IPS DF 6.9 (cell line): ENCODE results near the gene CDCA5.
"Not testable (repeated sequence)": the region's sequence is repeated elsewhere in the genome, so short reads cannot be mapped to it uniquely, and the experiment has no call there.

Experiments used
- DNase-seq: peaks from one replicate; pipeline ENCODE4 v3.0.0-alpha.2; 2013; ENCODE audit warnings: low read depth, low spot score
- H3K27ac ChIP-seq: one replicate; pipeline ENCODE4 v1.5.1; 2013; ENCODE audit warnings: low read length, control low read depth
- H3K27me3 ChIP-seq: 2 replicates; pipeline ENCODE4 v1.6.1; 2013; ENCODE audit warnings: mild to moderate bottlenecking, low read length; ENCODE audit not compliant: control insufficient read depth, insufficient read depth
- H3K36me3 ChIP-seq: 2 replicates; pipeline ENCODE4 v1.6.1; 2013; ENCODE audit warnings: low read length; ENCODE audit not compliant: control insufficient read depth, insufficient read depth
- H3K4me1 ChIP-seq: 2 replicates; pipeline ENCODE4 v1.6.1; 2013; ENCODE audit warnings: low read length; ENCODE audit not compliant: control insufficient read depth, insufficient read depth
- H3K4me3 ChIP-seq: 2 replicates; pipeline ENCODE4 v1.5.1; 2013; ENCODE audit warnings: mild to moderate bottlenecking, low read length
- H3K9me3 ChIP-seq: 2 replicates; pipeline ENCODE4 v1.6.1; 2013; ENCODE audit warnings: low read length, inconsistent platforms; ENCODE audit not compliant: control insufficient read depth, insufficient read depth
- WGBS: extraction: QIAGEN DNeasy Blood & Tissue Kit; methylation state at CpG from one replicate; pipeline ENCODE4 v1.1.7; 2013; ENCODE audit warnings: mixed read lengths, missing lambda C conversion rate; ENCODE audit not compliant: insufficient read length, insufficient coverage; 5-methylcytosine and 5-hydroxymethylcytosine counted together

CDCA5 gene

DNA sequence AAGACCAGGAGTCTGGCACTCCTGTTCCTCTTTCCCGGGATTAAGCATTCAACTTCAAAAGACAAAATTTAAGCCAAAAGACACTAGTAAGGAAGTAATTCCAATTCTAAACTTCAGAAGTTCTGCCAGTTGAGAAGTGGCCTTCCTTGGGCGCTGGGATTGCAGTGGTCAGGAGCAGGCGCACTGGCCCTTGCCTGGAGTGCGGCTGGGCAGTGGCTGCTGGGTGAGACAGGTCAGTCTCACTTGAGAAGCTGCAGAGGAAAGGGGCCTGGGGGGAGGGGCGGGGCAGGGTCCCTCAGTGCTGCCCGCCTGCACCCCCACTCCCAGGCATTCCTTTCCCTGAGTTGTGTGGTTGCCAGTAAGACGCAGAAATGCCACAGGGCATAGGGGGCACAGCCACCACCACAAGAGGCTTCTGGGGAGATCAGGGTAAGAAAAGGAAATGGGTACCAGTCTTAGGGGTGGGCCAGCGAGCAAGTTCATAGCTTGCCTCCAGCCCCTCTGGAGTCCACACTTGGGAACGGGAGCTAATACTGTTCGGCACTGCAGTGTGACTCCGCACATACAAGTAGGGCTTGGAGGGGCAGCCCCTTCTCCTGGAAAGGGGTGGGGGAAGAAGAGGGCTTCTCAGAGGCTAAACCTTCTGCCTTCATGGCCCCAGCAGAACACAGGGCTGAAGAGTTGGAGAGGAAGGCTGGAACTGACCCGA, 43.8 kb upstream of the CDCA5 start:
- no peak for DNase-seq
- no peaks in the 10 kb centered on the region for H3K4me1 ChIP-seq
- no peaks in the 10 kb centered on the region for H3K9me3 ChIP-seq
- no CpG with 5 or more reads among the region's 12 CpGs for WGBS
- H3K27ac ChIP-seq: no peak overlapping the region
- no peaks in the 10 kb centered on the region for H3K27me3 ChIP-seq
- H3K4me3 ChIP-seq: no peak overlapping the region
- H3K36me3 ChIP-seq: peaks cover 49% of the 10 kb centered on the region

DNA sequence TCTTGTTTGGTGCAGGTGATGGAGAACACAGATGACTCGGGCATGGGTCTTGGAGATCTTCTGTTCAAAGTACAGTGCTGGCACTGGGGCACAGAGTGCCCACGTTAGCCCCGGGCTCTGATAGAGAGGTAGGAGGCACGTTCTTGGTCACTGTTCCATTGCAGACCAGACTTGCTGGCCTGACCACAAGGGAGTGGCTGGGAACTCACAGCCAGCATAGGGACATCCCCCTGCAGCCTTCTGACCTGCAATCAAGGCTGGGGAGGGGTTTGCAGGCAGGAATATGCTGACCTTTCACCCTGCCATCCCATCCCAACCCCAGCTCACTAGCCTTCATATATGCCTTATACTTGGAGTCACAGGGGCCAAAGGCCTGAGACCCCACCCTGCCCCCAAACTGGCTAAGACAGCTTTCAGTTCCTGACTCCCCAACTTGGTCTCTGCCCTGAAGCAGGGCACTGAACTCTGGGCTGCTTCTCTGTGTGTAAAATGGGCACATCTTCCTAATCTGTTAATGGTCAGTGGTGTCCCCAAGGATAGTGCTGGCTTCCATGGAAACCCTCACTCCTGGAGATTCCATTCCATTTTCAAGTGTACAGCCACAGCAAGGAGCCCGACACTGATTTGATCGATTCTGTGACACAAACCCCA, 42.9 kb upstream of the CDCA5 start:
- H3K27ac ChIP-seq: no peak overlapping the region
- no CpG with 5 or more reads among the region's 6 CpGs for WGBS
- H3K36me3 ChIP-seq: peaks cover 46% of the 10 kb centered on the region

DNA sequence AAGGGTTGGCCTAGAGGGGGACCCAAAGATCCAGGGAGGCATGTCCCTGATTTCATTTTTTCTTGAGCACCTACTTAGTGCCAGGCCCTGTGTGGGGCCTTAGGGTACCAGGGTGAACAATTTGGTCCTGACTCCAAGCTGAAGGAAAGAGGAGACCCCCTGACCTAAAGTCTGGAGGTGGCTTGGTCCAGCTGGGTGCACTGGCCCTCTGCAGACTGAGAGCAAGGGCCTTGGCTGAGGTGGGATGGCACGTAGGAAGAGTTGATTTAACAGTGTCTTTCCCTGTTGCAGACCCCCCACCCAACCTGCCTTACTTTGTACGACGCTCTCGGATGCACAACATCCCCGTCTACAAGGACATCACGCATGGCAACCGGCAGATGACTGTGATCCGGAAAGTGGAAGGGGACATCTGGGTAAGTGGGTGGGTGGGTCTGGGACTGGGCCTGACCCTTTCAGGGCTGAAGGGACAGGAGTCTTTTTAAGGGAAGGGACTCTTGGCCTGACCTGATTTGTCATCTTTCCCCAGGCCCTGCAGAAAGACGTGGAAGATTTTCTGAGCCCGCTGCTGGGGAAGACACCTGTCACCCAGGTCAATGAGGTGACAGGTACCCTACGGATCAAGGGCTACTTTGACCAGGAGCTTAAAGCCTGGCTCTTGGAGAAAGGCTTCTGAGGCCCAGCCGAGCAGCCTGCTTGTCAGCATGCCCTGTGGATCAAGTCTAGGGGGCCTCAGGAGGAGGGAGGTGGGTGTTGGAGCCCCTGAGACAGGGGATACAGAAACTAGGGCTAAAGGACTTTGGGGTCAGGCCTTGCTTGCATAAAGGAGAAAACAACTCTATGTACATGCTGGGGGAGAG, 41.6 kb upstream of the CDCA5 start:
- no peaks in the 10 kb centered on the region for H3K4me1 ChIP-seq
- H3K27me3 ChIP-seq: no peaks in the 10 kb centered on the region
- no peaks in the 10 kb centered on the region for H3K9me3 ChIP-seq
- DNase-seq: no peak
- H3K4me3 ChIP-seq: no peak overlapping the region
- WGBS: no CpG with 5 or more reads among the region's 12 CpGs
- H3K36me3 ChIP-seq: peaks cover 39% of the 10 kb centered on the region
- H3K27ac ChIP-seq: no peak overlapping the region

More for the DNA sequence above, 42.9 kb upstream of the CDCA5 start:
- H3K4me3 ChIP-seq: no peak overlapping the region
- no peaks in the 10 kb centered on the region for H3K27me3 ChIP-seq
- no peak for DNase-seq
- H3K4me1 ChIP-seq: no peaks in the 10 kb centered on the region
- no peaks in the 10 kb centered on the region for H3K9me3 ChIP-seq

DNA sequence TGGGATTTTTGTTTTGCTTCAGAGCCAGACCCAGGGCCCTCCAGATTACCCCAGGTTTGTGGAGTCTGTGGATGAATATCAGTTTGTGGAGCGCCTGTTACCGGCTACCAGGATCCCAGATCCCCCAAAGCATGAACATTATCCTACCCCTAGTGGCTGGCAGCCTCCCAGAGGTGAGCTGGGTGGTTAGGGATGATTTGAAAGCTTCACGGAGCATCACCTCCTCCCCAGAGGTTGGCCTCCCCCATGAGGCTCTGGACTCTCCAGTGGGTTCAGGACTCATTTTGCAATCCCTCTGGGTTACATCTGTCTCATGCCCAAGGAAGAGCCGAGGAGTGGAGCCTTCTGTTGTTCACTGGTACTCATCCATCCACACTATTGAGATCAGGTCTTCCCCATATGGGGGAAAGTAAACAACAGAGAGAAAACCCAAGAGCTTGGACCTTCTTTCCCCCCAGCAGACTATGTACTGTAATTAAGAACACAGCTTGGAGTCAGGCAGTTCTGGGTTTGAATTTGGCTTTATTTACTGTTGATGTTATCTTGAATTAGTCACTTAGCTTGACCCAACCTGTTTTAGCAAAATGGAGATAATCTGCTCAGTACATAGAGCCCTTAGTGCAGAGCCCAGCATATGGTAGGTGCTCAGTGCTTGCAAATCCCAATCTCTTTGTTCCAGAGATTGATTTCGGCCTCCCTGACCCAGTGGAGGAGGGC, 40.8 kb upstream of the CDCA5 start:
- H3K4me3 ChIP-seq: no peak overlapping the region
- no peak for DNase-seq
- no CpG with 5 or more reads among the region's 5 CpGs for WGBS
- no peaks in the 10 kb centered on the region for H3K4me1 ChIP-seq
- H3K27me3 ChIP-seq: no peaks in the 10 kb centered on the region
- no peaks in the 10 kb centered on the region for H3K9me3 ChIP-seq
- H3K27ac ChIP-seq: no peak overlapping the region
- peaks cover 41% of the 10 kb centered on the region for H3K36me3 ChIP-seq

DNA sequence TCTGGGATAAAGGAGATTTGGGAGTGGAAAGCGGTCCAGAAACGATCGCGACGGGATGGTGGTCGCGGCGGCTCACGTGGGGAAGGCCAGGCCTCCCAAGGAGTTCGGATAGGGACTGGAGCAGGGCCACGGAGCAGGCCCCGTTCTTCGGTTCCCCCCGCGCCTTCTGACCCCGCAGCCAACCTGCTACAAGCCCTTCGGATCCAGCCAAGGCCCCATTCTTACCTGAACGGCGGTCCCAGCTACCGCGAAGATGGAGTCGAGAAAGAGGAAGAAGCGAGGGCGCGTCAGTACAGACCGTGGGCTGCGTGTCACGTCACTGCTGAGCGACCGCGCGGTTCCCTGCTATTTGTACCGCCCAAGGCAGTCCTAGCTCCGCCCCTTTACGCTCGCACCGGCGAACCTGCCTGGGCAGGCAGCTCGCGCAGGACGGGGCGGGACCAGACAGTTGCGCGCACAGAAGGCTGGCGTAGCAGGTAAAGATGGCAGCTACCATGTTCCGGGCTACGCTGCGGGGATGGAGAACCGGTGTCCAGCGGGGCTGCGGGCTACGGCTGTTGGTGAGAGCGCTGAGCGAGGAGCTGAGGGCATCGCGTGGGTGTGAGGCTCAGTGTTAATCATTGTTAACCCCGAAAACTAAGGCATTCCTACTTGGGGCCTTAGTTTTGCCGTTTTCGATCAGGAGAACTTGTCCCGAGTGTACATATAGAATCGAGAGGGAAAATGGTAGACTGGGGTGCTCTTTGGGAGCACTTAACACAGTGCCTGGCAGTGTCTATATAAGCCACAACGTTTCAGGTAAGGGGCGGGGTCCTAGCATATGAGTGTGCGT, 38.2 kb upstream of the CDCA5 start, which contains the start of the genes FAU and MRPL49:
Gene FAU, minus strand, starts transcription at position 270 of the 832 bp plus-strand sequence. CDS start 321 bp downstream, outside the sequence.
Gene MRPL49, plus strand, starts transcription at position 457 of the 832 bp plus-strand sequence. Its CDS starts 26 bp downstream, at position 483.
- Histone ChIP-seq H3K4me3 (peak within 1 kb of the TSS; percentile 87), H3K9me3 (no peaks in the 10 kb centered on the region), H3K27ac (no peak within 1 kb of the TSS), H3K27me3 (no peaks in the 10 kb centered on the region), H3K36me3 (peaks cover 31% of the 10 kb centered on the region; the same call in 1 of the 2 replicates), H3K4me1 (no peaks in the 10 kb centered on the region)
- WGBS: no CpG with 5 or more reads among the region's 64 CpGs
- DNase-seq: peak; percentile 98

DNA sequence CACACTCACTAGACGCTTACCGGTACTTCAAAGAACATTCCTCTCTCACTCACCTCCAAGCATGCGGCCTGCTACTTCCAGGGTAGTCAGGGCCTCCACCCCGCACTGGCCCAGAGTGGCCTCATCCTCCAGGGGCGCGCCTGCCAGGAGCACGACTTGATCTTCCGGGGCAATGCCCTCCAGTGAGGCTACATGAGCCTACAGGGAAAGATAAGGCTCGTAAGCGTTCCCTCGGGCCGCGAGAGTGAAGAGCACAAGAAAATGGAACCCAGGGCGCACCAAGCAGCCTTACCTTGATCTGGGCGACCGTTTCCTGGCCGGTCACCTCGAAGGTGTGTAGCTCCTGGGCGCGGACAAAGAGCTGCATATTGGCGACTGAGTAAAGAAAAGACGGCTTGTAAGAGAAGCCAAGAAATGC, 37.6 kb upstream of the CDCA5 start:
- no CpG with 5 or more reads among the region's 22 CpGs for WGBS
- Histone ChIP-seq H3K27me3 (no peaks in the 10 kb centered on the region), H3K36me3 (peaks cover 26% of the 10 kb centered on the region; the same call in 1 of the 2 replicates), H3K9me3 (no peaks in the 10 kb centered on the region), H3K27ac (no peak overlapping the region), H3K4me3 (peak overlapping the region; percentile 87), H3K4me1 (no peaks in the 10 kb centered on the region)
- no peak for DNase-seq

DNA sequence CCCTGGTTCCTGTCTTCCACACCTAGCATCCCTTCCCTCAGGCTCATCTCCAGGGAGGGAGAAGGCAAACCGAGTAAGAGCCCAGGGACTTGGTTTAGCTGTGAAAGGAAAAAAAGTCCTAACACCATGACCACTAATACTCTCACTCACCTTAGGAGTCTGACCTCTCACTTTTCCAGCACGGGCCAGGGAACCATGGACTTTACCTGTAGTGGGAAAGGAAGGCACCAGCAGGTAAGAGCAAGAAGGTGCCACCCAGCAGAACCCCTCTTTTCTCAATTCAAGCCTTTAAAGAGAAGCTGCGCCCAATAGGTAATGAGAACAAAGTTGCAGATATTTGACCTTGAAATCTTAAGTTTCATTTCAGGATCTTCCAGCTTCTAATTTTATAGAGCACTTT, 37.0 kb upstream of the CDCA5 start:
- Histone ChIP-seq H3K4me1 (no peaks in the 10 kb centered on the region), H3K27ac (no peak overlapping the region), H3K36me3 (peaks cover 22% of the 10 kb centered on the region; the same call in 1 of the 2 replicates), H3K9me3 (no peaks in the 10 kb centered on the region), H3K4me3 (no peak overlapping the region), H3K27me3 (no peaks in the 10 kb centered on the region)
- no peak for DNase-seq
- no CpG with 5 or more reads among the region's 3 CpGs for WGBS

DNA sequence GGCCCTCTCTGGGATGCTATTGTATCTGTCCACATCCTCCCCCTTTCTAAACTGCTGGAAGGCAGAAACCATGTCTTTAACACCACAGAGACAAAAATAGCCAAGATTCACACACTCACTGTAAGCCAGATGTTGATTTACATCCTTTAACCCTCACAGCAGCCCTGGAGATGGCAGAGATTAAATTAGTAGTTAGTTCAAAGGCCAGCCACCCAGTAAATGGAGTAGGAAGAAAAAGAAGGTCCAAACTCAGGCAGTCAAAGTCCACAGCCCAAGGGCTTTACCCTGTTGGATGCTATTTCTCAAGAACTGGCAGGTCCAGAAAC, 35.8 kb upstream of the CDCA5 start:
- DNase-seq: no peak
- Histone ChIP-seq H3K27me3 (no peaks in the 10 kb centered on the region), H3K4me1 (no peaks in the 10 kb centered on the region), H3K4me3 (no peak overlapping the region), H3K27ac (no peak overlapping the region), H3K9me3 (no peaks in the 10 kb centered on the region), H3K36me3 (peaks cover 16% of the 10 kb centered on the region; the same call in 1 of the 2 replicates)

DNA sequence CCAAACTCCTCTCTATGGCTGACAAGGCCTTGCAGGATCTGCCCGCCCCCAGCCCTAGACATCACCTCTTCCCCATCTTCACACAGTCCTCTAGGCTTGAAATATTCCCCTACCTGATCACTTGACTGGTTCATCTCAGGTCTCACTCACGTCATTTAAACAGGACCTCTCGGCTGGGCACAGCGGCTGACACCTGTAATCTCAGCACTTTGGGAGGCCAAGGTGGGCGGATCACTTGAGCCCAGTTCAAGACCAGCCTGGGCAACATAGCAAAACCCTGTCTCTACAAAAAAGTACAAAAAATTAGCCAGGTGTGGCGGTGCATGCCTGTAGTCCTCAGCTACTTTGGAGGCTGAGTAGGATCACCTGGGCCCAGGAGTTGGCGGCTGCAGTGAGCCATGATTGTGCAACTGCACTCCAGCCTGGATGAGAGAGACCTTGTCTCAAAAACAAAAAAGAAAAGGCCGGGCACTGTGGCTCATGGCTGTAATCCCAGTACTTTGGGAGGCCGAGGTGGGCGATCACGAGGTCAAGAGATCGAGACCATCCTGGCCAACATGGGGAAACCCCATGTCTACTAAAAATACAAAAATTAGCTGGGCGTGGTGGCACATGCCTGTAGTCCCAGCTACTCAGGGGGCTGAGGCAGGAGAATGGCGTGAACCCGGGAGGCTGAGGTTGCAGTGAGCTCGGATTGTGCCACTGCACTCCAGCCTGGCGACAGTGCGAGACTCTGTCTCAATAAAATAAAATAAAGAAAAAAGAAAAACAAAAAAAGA, 35.2 kb upstream of the CDCA5 start:
- H3K27me3 ChIP-seq, H3K4me1 ChIP-seq, H3K9me3 ChIP-seq, H3K27ac ChIP-seq, H3K4me3 ChIP-seq, DNase-seq: not testable (repeated sequence)
- no CpG with 5 or more reads among the region's 18 CpGs for WGBS
- H3K36me3 ChIP-seq: peaks cover 14% of the 10 kb centered on the region; the same call in 1 of the 2 replicates
